22Rv1 (cell line): ENCODE measurements around the gene ABHD17C.

Source experiments
- ZFX ChIP-seq: fragments of 450-650 bp; IDR thresholded peaks from 2 replicates; pipeline ENCODE4 v1.6.1; 2017; ENCODE audit warnings: antibody characterized with exemption, borderline replicate concordance
- TF ChIP-seq, protein P1 (sequence below): fragments of 450-650 bp; IDR thresholded peaks from 2 replicates; pipeline ENCODE4 v1.5.1; 2017; ENCODE audit warnings: mild to moderate bottlenecking

DNA sequence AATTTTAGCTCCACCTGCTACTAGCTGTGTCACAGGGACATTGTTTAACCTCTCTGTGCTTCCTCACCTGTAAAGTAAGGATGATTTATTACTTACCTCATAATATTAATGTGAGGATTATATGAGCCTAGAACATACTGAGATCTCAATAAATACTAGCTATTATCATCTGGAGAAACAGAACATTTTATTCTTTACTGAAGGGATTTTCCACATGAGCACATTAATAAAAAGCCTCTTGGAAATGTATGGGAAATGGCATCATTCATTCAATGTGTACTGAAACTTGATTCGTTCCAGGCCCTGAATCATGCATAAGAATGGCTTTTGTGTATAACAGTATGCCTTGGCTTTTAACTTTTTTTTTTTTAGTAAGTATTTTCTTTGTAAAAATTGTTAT is 73.0 kb downstream of the ABHD17C start:
- TF ChIP-seq, protein P1, sequence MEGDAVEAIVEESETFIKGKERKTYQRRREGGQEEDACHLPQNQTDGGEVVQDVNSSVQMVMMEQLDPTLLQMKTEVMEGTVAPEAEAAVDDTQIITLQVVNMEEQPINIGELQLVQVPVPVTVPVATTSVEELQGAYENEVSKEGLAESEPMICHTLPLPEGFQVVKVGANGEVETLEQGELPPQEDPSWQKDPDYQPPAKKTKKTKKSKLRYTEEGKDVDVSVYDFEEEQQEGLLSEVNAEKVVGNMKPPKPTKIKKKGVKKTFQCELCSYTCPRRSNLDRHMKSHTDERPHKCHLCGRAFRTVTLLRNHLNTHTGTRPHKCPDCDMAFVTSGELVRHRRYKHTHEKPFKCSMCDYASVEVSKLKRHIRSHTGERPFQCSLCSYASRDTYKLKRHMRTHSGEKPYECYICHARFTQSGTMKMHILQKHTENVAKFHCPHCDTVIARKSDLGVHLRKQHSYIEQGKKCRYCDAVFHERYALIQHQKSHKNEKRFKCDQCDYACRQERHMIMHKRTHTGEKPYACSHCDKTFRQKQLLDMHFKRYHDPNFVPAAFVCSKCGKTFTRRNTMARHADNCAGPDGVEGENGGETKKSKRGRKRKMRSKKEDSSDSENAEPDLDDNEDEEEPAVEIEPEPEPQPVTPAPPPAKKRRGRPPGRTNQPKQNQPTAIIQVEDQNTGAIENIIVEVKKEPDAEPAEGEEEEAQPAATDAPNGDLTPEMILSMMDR: no peak
- TF ChIP-seq ZFX: no peak
